Lower leg skin (tissue), 4 donors: ENCODE measurements around the gene KCNMA1. TPM values are rescaled to one million over a fixed set of nuclear protein-coding genes. Genes with fewer than 3 reads are reported as not detected.

Experiments used
- DNase-seq, 2 donors: peaks; one replicate each; pipeline ENCODE4 v3.0.0-alpha.2; 2019; ENCODE audit warnings: low spot score in 2 of 2
- H3K4me3 ChIP-seq: fragments of 200-600 bp; sonication (generic); 2 replicates; pipeline ENCODE4 v1.5.1; 2017; ENCODE audit warnings: mild to moderate bottlenecking, low read depth; ENCODE audit not compliant: poor library complexity, severe bottlenecking
- CTCF ChIP-seq, 3 donors: fragments of 450-650 bp; IDR thresholded peaks; one replicate each; pipeline ENCODE4 v1.5.1; 2016; ENCODE audit warnings: antibody characterized with exemption in 3 of 3, mild to moderate bottlenecking in 3 of 3, moderate library complexity in 2 of 3
- POLR2A ChIP-seq, 2 donors: fragments of 450-650 bp; IDR thresholded peaks; one replicate each; pipeline ENCODE4 v1.6.1; 2016 to 2017; ENCODE audit warnings: antibody characterized with exemption in 2 of 2, mild to moderate bottlenecking in 1 of 2, moderate library complexity in 1 of 2
- WGBS, 2 donors: methylation state at CpG; one replicate each; pipeline ENCODE4 v1.1.5; 2018; 5-methylcytosine and 5-hydroxymethylcytosine counted together
- intact Hi-C: fragments of 100-400 bp; cut with DNase I; formaldehyde crosslinking; loops from one replicate; pipeline ENCODE4 v1.15.0; 2023; ENCODE audit warnings: low total_unique reads
- total RNA-seq, 4 donors: library from RNA; depleted of rRNA; stranded (reverse); fragments of >200 nt; gene quantifications; one replicate each; pipeline ENCODE4 v1.1.0, GENCODE V29; 2016

The KCNMA1 gene
- total RNA-seq, 4 donors from 2014 or later, result 4.1 to 9.9 (median 6.5) TPM

- no peak overlapping the region for H3K4me3 ChIP-seq
- WGBS, 2 donors, result 85 to 100% methylated on average over 4 of the region's 4 CpGs
- DNase-seq, result no peak
- intact Hi-C loops, result no loop called here
- TF ChIP-seq POLR2A (IDR thresholded peaks at IDR 0.05), result no peak
- TF ChIP-seq CTCF (IDR thresholded peaks at IDR 0.05), result no peak
Observed at GRCh38 chr10:77599651-77600050, 38.0 kb downstream of the KCNMA1 start.

DNA sequence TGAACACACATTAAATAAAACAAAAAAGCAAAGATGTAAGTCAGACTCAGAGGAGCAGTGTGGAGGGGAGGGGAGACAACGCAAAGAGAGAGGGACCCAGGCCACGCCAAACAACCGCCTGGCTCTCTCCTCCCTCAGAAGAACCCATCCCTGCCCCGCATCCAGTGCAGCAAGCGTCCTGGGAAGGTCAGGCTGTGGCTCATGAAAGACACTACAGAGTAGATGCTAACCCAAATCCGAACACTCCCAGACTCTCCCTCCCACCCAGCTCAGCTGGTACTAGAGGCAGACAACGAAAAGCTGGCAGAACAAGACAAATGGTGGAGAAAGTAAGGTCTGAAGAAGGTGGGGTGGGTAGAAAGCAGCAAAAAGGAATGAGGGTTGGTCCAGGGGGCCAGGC lies 39.0 kb downstream of the KCNMA1 start:
- no peak for TF ChIP-seq POLR2A (IDR thresholded peaks at IDR 0.05)
- no peak for TF ChIP-seq CTCF (IDR thresholded peaks at IDR 0.05)
- DNase-seq, result no peak
- WGBS, 2 donors, result 64 to 68% methylated on average over 7 of the region's 7 CpGs
- H3K4me3 ChIP-seq, result no peak overlapping the region
- intact Hi-C loops, result no loop called here

DNA sequence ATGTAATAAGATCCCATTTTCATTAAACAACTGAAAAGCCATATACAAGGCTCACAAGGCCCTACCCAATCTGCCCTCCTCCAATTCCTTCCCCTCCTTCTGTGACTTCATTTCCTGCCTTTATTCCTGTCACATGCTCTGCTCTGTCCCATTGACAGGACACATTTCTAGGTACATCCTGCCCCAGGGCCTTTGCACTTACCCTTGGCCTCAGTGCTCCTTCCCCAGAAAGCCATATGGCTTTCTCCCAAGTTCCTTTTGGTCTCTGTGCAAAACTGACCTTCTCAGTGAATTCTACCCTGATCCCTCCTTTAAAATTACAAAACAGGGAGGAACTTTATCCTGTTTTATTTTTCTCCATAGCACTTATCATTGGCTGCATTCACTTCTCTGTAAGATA lies 40.0 kb downstream of the KCNMA1 start:
- H3K4me3 ChIP-seq, result no peak overlapping the region
- DNase-seq, result no peak
- intact Hi-C loops, result no loop called here
- TF ChIP-seq CTCF (IDR thresholded peaks at IDR 0.05) (no peak), POLR2A (IDR thresholded peaks at IDR 0.05) (no peak)

DNA sequence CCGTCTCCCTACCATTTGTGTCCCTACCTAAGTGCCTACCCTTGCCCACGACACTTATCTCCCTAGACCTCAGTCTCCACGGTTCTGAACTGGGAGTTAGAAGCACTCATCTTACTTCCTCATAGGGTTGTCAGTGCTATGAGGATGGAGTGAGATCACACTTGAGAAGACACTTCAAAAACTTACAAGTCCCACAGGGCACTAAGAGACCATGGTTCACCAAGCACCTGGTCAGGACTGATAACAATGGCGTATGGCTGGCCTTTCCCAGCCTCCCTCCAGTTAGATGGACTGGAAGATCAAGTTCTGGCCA lies 43.2 kb downstream of the KCNMA1 start:
- intact Hi-C loops, result no loop called here
- WGBS, 2 donors, result 89 to 92% methylated on average over 4 of the region's 4 CpGs
- no peak for TF ChIP-seq CTCF (IDR thresholded peaks at IDR 0.05)
- TF ChIP-seq POLR2A (IDR thresholded peaks at IDR 0.05), result no peak

GRCh38 chr10:77593771-77594470 lies 43.7 kb downstream of the KCNMA1 start:
- TF ChIP-seq CTCF (IDR thresholded peaks at IDR 0.05), result no peak
- TF ChIP-seq POLR2A (IDR thresholded peaks at IDR 0.05), result no peak
- no peak for DNase-seq
- no peak overlapping the region for H3K4me3 ChIP-seq
- intact Hi-C loops, result no loop called here
- 80 to 84% methylated on average over 7 of the region's 7 CpGs for WGBS, 2 donors

More for the DNA sequence above, 43.2 kb downstream of the KCNMA1 start:
- DNase-seq, result no peak
- no peak overlapping the region for H3K4me3 ChIP-seq
